GM23338 (cell line): ENCODE data around the gene EIF3J. TPM values are rescaled to one million over a fixed set of nuclear protein-coding genes. Genes with fewer than 3 reads are reported as not detected.
A peak's percentile ranks its signal among the peaks of the same experiment; 100 is the strongest.

Source experiments
- ATAC-seq: fragments of 200-7000 bp; cut with Tn5 transposase; 3 replicates; pipeline ENCODE4 v1.9.1; 2020
- DNase-seq: peaks from one replicate; pipeline ENCODE4 v3.0.0-alpha.2; 2015; ENCODE audit warnings: low spot score
- H2AFZ ChIP-seq: fragments of 200-600 bp; sonication (generic); 2 replicates; pipeline ENCODE4 v1.8.0; 2016; ENCODE audit warnings: antibody characterized with exemption, mild to moderate bottlenecking, moderate library complexity
- H3F3A ChIP-seq: fragments of 200-600 bp; sonication (generic); replicated peaks from 2 replicates; pipeline ENCODE4 v1.8.0; 2017; ENCODE audit warnings: antibody characterized with exemption, mixed run types, low read depth
- H3K27ac ChIP-seq: fragments of 200-600 bp; sonication (generic); 2 replicates; pipeline ENCODE4 v1.6.1; 2016; ENCODE audit warnings: low read depth
- H3K27me3 ChIP-seq: fragments of 200-600 bp; sonication (generic); 2 replicates; pipeline ENCODE4 v1.8.0; 2016; ENCODE audit warnings: mild to moderate bottlenecking, mixed run types, moderate library complexity; ENCODE audit not compliant: insufficient read depth
- H3K36me3 ChIP-seq: fragments of 200-600 bp; sonication (generic); 2 replicates; pipeline ENCODE4 v1.8.0; 2016; ENCODE audit warnings: mild to moderate bottlenecking; ENCODE audit not compliant: insufficient read depth
- H3K4me1 ChIP-seq: fragments of 200-600 bp; sonication (generic); 2 replicates; pipeline ENCODE4 v1.8.0; 2016; ENCODE audit warnings: mild to moderate bottlenecking, moderate library complexity; ENCODE audit not compliant: insufficient read depth
- H3K4me2 ChIP-seq: fragments of 200-600 bp; sonication (generic); 2 replicates; pipeline ENCODE4 v1.7.1; 2017; ENCODE audit warnings: mixed run types
- H3K4me3 ChIP-seq: fragments of 200-600 bp; sonication (generic); 2 replicates; pipeline ENCODE4 v1.6.1; 2016; ENCODE audit warnings: mixed run types
- H3K79me2 ChIP-seq: fragments of 200-600 bp; sonication (generic); replicated peaks from 2 replicates; pipeline ENCODE4 v1.8.0; 2017; ENCODE audit warnings: mild to moderate bottlenecking; ENCODE audit not compliant: insufficient read depth
- H3K9me2 ChIP-seq: fragments of 200-600 bp; sonication (generic); 2 replicates; pipeline ENCODE4 v1.8.0; 2017; ENCODE audit not compliant: insufficient read depth
- H4K20me1 ChIP-seq: fragments of 200-600 bp; sonication (generic); replicated peaks from 2 replicates; pipeline ENCODE4 v1.8.0; 2017; ENCODE audit warnings: mild to moderate bottlenecking; ENCODE audit not compliant: insufficient read depth
- H3K27ac Mint-ChIP-seq: 2 replicates; pipeline ENCODE4 v1.8.0; 2020; ENCODE audit warnings: inconsistent platforms, mild to moderate bottlenecking, moderate library complexity, mixed read lengths
- H3K27me3 Mint-ChIP-seq: 3 replicates; pipeline ENCODE4 v1.8.0; 2022; ENCODE audit warnings: low read depth, mild to moderate bottlenecking, moderate library complexity, mixed read lengths, inconsistent platforms; ENCODE audit not compliant: insufficient read depth, poor library complexity
- H3K36me3 Mint-ChIP-seq: 3 replicates; pipeline ENCODE4 v1.8.0; 2021; ENCODE audit warnings: low read depth, mild to moderate bottlenecking, inconsistent platforms, moderate library complexity, mixed read lengths
- H3K4me1 Mint-ChIP-seq: 3 replicates; pipeline ENCODE4 v1.8.0; 2020; ENCODE audit warnings: mild to moderate bottlenecking, inconsistent platforms, mixed read lengths
- H3K4me3 Mint-ChIP-seq: 3 replicates; pipeline ENCODE4 v1.8.0; 2021; ENCODE audit warnings: moderate library complexity, mild to moderate bottlenecking, inconsistent platforms, mixed read lengths
- H3K9me3 Mint-ChIP-seq: 3 replicates; pipeline ENCODE4 v1.8.0; 2020; ENCODE audit warnings: moderate library complexity, mild to moderate bottlenecking, inconsistent platforms, mixed read lengths
- CREB1 ChIP-seq: fragments of 250-450 bp; sonication (Bioruptor Pico); IDR thresholded peaks from 2 replicates; pipeline ENCODE4 v1.5.0; 2020; ENCODE audit warnings: low read depth, mild to moderate bottlenecking, moderate library complexity
- EZH2 ChIP-seq: fragments of 200-600 bp; sonication (generic); IDR thresholded peaks from one replicate; pipeline ENCODE4 v1.8.0; 2017; ENCODE audit warnings: antibody characterized with exemption, mild to moderate bottlenecking, low read depth; ENCODE audit not compliant: unreplicated experiment
- JUNB ChIP-seq: IDR thresholded peaks from one replicate; pipeline ENCODE4 v1.6.1; 2016; ENCODE audit warnings: antibody characterized with exemption; ENCODE audit not compliant: unreplicated experiment
- POLR2AphosphoS5 ChIP-seq: IDR thresholded peaks from 2 replicates; pipeline ENCODE4 v1.6.1; 2016; ENCODE audit warnings: antibody characterized with exemption, low read depth
- STAT1 ChIP-seq: IDR thresholded peaks from one replicate; pipeline ENCODE4 v1.6.1; 2016; ENCODE audit warnings: antibody characterized with exemption; ENCODE audit not compliant: unreplicated experiment
- polyA plus RNA-seq: library from polyadenylated mRNA; unstranded; fragments of >200 nt; fragmentation: Nextera tagmentation; extraction: Ambion mirVana; gene quantifications from 2 replicates; pipeline ENCODE4 v1.2.1, GENCODE V29; 2016
- total RNA-seq: library from RNA; depleted of rRNA; stranded (reverse); fragments of >200 nt; shearing (Covaris generic); gene quantifications from 2 replicates; pipeline ENCODE4 v1.2.3, GENCODE V29; 2014
- TF ChIP-seq, protein P1 (sequence below): fragments of 250-450 bp; sonication (Bioruptor Pico); IDR thresholded peaks from 2 replicates; pipeline ENCODE4 v1.5.0; 2020; ENCODE audit warnings: mild to moderate bottlenecking, moderate library complexity
- TF ChIP-seq, protein P2 (sequence below): IDR thresholded peaks from one replicate; pipeline ENCODE4 v1.6.1; 2018; ENCODE audit warnings: antibody characterized with exemption; ENCODE audit not compliant: unreplicated experiment
- TF ChIP-seq, protein P3 (sequence below), 2 experiments: fragments of 200-600 bp in 1 of 2; sonication (generic) in 1 of 2; conservative IDR thresholded peaks; 2 replicates each; pipeline versions ENCODE4 v1.5.1 to v1.6.1; 2016 to 2017; ENCODE audit warnings: antibody characterized with exemption in 2 of 2, low read depth in 2 of 2, mild to moderate bottlenecking in 2 of 2, moderate library complexity in 1 of 2

EIF3J gene
- total and polyA plus RNA-seq, 2 experiments from 2014 or later = 62.7 to 66.6 TPM

DNA sequence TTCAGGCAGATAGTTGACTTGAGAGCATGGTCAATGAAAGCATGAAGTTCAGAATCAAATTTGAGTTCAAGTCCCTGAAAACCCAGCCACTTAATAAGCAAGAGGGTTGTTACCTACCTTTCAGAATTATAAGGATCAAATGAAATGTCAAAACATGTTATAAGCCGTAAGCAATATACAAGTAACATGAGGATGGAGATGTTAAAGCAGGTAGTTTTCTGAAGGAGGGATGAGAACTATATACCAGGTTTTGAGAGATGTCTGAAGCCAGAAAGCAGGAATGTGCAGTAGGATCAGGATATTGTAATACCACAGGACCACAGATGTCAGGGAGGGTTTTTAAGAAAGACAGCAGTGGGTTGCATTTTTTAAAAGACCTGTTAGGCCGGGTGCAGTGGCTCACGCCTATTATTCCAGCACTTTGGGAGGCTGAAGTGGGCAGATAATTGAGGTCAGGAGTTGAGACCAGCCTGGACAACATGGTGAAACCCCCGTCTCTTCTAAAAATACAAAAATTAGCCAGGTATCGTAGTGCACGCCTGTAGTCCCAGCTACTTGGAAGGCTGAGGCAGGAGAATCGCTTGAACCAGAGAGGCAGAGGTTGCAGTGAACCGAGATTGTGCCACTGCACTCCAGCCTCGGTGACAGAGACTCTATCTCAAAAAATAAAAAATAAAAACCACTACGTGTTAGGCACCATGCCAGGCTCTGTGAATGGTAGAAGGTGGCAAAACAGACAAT, 6.9 kb upstream of the EIF3J start:
- DNase-seq = no peak
- Histone ChIP-seq H3K4me1 (no peaks in the 10 kb centered on the region), H3F3A (peaks cover 12% of the 10 kb centered on the region; the same call in 1 of the 2 replicates), H2AFZ (no peak overlapping the region), H3K4me3 (no peak overlapping the region), H4K20me1 (peaks cover 9% of the 10 kb centered on the region; the same call in 1 of the 2 replicates), H3K4me2 (no peak overlapping the region), H3K27ac (0 out of 2 replicates have a peak overlapping the region, but pooled peaks have one; percentile 16), H3K79me2 (peaks cover 8% of the 10 kb centered on the region; the same call in 1 of the 2 replicates), H3K36me3 (peaks cover 7% of the 10 kb centered on the region; the same call in 1 of the 2 replicates), H3K27me3 (no peaks in the 10 kb centered on the region), H3K9me2 (no peaks in the 10 kb centered on the region)
- Mint-ChIP-seq H3K36me3 (peaks cover 3% of the 10 kb centered on the region; the same call in 2 of the 3 replicates), H3K9me3 (no peaks in the 10 kb centered on the region), H3K4me1 (peaks cover 2% of the 10 kb centered on the region; the same call in 2 of the 3 replicates), H3K27me3 (peaks cover 5% of the 10 kb centered on the region), H3K4me3 (no peak overlapping the region), H3K27ac (no peak overlapping the region)
- TF ChIP-seq STAT1 = no peak
- peak; percentile 19; the same call in 1 of the 2 replicates for TF ChIP-seq POLR2AphosphoS5
- peak; percentile 26; the same call in 2 of the 3 replicates for ATAC-seq

- H3K4me3 ChIP-seq = no peak overlapping the region
- H3K4me1 ChIP-seq = no peaks in the 10 kb centered on the region; the same call in 1 of the 2 replicates
- no peak overlapping the region for H2AFZ ChIP-seq
- Mint-ChIP-seq H3K4me3 (no peak overlapping the region), H3K36me3 (peaks cover 6% of the 10 kb centered on the region; the same call in 2 of the 3 replicates), H3K27me3 (peaks cover 5% of the 10 kb centered on the region), H3K4me1 (peaks cover 5% of the 10 kb centered on the region; the same call in 2 of the 3 replicates), H3K9me3 (no peaks in the 10 kb centered on the region), H3K27ac (no peak overlapping the region; the same call in 1 of the 2 replicates)
- peaks cover 14% of the 10 kb centered on the region; the same call in 1 of the 2 replicates for H3F3A ChIP-seq
- no peaks in the 10 kb centered on the region for H3K27me3 ChIP-seq
- no peak overlapping the region for H3K27ac ChIP-seq
- H3K36me3 ChIP-seq = 0 out of 2 replicates have a peak, but pooled peaks cover 4% of the 10 kb centered on the region
- H3K4me2 ChIP-seq = no peak overlapping the region
- ATAC-seq = peak; percentile 19
- no peaks in the 10 kb centered on the region for H3K9me2 ChIP-seq
- H4K20me1 ChIP-seq = 0 out of 2 replicates have a peak, but pooled peaks cover 5% of the 10 kb centered on the region
- no peak for DNase-seq
- H3K79me2 ChIP-seq = peaks cover 13% of the 10 kb centered on the region
- no peak for TF ChIP-seq CREB1 (CRISPR knock-in tag)
- TF ChIP-seq, protein P1, sequence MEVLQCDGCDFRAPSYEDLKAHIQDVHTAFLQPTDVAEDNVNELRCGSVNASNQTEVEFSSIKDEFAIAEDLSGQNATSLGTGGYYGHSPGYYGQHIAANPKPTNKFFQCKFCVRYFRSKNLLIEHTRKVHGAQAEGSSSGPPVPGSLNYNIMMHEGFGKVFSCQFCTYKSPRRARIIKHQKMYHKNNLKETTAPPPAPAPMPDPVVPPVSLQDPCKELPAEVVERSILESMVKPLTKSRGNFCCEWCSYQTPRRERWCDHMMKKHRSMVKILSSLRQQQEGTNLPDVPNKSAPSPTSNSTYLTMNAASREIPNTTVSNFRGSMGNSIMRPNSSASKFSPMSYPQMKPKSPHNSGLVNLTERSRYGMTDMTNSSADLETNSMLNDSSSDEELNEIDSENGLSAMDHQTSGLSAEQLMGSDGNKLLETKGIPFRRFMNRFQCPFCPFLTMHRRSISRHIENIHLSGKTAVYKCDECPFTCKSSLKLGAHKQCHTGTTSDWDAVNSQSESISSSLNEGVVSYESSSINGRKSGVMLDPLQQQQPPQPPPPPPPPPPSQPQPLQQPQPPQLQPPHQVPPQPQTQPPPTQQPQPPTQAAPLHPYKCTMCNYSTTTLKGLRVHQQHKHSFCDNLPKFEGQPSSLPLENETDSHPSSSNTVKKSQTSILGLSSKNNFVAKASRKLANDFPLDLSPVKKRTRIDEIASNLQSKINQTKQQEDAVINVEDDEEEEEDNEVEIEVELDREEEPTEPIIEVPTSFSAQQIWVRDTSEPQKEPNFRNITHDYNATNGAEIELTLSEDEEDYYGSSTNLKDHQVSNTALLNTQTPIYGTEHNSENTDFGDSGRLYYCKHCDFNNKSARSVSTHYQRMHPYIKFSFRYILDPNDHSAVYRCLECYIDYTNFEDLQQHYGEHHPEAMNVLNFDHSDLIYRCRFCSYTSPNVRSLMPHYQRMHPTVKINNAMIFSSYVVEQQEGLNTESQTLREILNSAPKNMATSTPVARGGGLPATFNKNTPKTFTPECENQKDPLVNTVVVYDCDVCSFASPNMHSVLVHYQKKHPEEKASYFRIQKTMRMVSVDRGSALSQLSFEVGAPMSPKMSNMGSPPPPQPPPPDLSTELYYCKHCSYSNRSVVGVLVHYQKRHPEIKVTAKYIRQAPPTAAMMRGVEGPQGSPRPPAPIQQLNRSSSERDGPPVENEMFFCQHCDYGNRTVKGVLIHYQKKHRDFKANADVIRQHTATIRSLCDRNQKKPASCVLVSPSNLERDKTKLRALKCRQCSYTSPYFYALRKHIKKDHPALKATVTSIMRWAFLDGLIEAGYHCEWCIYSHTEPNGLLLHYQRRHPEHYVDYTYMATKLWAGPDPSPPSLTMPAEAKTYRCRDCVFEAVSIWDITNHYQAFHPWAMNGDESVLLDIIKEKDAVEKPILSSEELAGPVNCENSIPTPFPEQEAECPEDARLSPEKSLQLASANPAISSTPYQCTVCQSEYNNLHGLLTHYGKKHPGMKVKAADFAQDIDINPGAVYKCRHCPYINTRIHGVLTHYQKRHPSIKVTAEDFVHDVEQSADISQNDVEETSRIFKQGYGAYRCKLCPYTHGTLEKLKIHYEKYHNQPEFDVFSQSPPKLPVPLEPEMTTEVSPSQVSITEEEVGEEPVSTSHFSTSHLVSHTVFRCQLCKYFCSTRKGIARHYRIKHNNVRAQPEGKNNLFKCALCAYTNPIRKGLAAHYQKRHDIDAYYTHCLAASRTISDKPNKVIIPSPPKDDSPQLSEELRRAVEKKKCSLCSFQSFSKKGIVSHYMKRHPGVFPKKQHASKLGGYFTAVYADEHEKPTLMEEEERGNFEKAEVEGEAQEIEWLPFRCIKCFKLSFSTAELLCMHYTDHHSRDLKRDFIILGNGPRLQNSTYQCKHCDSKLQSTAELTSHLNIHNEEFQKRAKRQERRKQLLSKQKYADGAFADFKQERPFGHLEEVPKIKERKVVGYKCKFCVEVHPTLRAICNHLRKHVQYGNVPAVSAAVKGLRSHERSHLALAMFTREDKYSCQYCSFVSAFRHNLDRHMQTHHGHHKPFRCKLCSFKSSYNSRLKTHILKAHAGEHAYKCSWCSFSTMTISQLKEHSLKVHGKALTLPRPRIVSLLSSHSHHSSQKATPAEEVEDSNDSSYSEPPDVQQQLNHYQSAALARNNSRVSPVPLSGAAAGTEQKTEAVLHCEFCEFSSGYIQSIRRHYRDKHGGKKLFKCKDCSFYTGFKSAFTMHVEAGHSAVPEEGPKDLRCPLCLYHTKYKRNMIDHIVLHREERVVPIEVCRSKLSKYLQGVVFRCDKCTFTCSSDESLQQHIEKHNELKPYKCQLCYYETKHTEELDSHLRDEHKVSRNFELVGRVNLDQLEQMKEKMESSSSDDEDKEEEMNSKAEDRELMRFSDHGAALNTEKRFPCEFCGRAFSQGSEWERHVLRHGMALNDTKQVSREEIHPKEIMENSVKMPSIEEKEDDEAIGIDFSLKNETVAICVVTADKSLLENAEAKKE (CRISPR knock-in tag) = no peak
- TF ChIP-seq EZH2 = no peak
- TF ChIP-seq JUNB = no peak
- TF ChIP-seq, protein P2, sequence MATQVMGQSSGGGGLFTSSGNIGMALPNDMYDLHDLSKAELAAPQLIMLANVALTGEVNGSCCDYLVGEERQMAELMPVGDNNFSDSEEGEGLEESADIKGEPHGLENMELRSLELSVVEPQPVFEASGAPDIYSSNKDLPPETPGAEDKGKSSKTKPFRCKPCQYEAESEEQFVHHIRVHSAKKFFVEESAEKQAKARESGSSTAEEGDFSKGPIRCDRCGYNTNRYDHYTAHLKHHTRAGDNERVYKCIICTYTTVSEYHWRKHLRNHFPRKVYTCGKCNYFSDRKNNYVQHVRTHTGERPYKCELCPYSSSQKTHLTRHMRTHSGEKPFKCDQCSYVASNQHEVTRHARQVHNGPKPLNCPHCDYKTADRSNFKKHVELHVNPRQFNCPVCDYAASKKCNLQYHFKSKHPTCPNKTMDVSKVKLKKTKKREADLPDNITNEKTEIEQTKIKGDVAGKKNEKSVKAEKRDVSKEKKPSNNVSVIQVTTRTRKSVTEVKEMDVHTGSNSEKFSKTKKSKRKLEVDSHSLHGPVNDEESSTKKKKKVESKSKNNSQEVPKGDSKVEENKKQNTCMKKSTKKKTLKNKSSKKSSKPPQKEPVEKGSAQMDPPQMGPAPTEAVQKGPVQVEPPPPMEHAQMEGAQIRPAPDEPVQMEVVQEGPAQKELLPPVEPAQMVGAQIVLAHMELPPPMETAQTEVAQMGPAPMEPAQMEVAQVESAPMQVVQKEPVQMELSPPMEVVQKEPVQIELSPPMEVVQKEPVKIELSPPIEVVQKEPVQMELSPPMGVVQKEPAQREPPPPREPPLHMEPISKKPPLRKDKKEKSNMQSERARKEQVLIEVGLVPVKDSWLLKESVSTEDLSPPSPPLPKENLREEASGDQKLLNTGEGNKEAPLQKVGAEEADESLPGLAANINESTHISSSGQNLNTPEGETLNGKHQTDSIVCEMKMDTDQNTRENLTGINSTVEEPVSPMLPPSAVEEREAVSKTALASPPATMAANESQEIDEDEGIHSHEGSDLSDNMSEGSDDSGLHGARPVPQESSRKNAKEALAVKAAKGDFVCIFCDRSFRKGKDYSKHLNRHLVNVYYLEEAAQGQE = no peak
- TF ChIP-seq, protein P3, sequence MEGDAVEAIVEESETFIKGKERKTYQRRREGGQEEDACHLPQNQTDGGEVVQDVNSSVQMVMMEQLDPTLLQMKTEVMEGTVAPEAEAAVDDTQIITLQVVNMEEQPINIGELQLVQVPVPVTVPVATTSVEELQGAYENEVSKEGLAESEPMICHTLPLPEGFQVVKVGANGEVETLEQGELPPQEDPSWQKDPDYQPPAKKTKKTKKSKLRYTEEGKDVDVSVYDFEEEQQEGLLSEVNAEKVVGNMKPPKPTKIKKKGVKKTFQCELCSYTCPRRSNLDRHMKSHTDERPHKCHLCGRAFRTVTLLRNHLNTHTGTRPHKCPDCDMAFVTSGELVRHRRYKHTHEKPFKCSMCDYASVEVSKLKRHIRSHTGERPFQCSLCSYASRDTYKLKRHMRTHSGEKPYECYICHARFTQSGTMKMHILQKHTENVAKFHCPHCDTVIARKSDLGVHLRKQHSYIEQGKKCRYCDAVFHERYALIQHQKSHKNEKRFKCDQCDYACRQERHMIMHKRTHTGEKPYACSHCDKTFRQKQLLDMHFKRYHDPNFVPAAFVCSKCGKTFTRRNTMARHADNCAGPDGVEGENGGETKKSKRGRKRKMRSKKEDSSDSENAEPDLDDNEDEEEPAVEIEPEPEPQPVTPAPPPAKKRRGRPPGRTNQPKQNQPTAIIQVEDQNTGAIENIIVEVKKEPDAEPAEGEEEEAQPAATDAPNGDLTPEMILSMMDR (conservative IDR thresholded peaks at IDR 0.05; ENCODE audit: low read depth in 2 of 2) = no peak
Measured at GRCh38 chr15:44530653-44531052, 6.3 kb upstream of the EIF3J start.
